Osteocyte (in vitro differentiated cells): ENCODE results near the gene AQP7. TPM values are rescaled to one million over a fixed set of nuclear protein-coding genes. Genes with fewer than 3 reads are reported as not detected.

Source experiments
- DNase-seq: peaks from one replicate; pipeline ENCODE4 v3.0.0; 2021; ENCODE audit warnings: mixed read lengths; ENCODE audit not compliant: unreplicated experiment; ENCODE audit errors: extremely low spot score
- H3K27ac Mint-ChIP-seq: one replicate; pipeline ENCODE4 v1.8.0; 2021; ENCODE audit warnings: mild to moderate bottlenecking, mixed read lengths; ENCODE audit not compliant: unreplicated experiment
- H3K27me3 Mint-ChIP-seq: one replicate; pipeline ENCODE4 v1.8.0; 2021; ENCODE audit warnings: mixed read lengths; ENCODE audit not compliant: unreplicated experiment
- H3K36me3 Mint-ChIP-seq: one replicate; pipeline ENCODE4 v1.8.0; 2021; ENCODE audit warnings: mixed read lengths; ENCODE audit not compliant: unreplicated experiment
- H3K4me1 Mint-ChIP-seq: one replicate; pipeline ENCODE4 v1.8.0; 2021; ENCODE audit warnings: mixed read lengths; ENCODE audit not compliant: unreplicated experiment
- H3K4me3 Mint-ChIP-seq: one replicate; pipeline ENCODE4 v1.8.0; 2021; ENCODE audit warnings: mild to moderate bottlenecking, moderate library complexity, mixed read lengths; ENCODE audit not compliant: unreplicated experiment
- H3K9me3 Mint-ChIP-seq: one replicate; pipeline ENCODE4 v1.8.0; 2021; ENCODE audit warnings: mixed read lengths; ENCODE audit not compliant: unreplicated experiment
- CTCF ChIP-seq: fragments of 200-600 bp; sonication (generic); IDR thresholded peaks from 2 replicates; pipeline ENCODE4 v1.5.0; 2021; ENCODE audit warnings: antibody characterized with exemption, mild to moderate bottlenecking, moderate library complexity
- total RNA-seq: library from RNA; stranded (reverse); gene quantifications from 2 replicates; pipeline ENCODE4 v1.2.1, GENCODE V29; 2021

Gene AQP7
- total RNA-seq, 1 donor from 2014 or later = not detected

- H3K4me3 Mint-ChIP-seq = no peak overlapping the region
- peaks cover 24% of the 10 kb centered on the region for H3K4me1 Mint-ChIP-seq
- DNase-seq = no peak
- no peak for TF ChIP-seq CTCF
- no peaks in the 10 kb centered on the region for H3K36me3 Mint-ChIP-seq
- H3K9me3 Mint-ChIP-seq = no peaks in the 10 kb centered on the region
- H3K27ac Mint-ChIP-seq = no peak overlapping the region
- H3K27me3 Mint-ChIP-seq = no peaks in the 10 kb centered on the region
Measured at GRCh38 chr9:33437205-33437604, 34.8 kb upstream of the AQP7 start.

- Mint-ChIP-seq H3K4me3 (no peak overlapping the region), H3K36me3 (no peaks in the 10 kb centered on the region), H3K9me3 (no peaks in the 10 kb centered on the region), H3K27me3 (no peaks in the 10 kb centered on the region), H3K27ac (no peak overlapping the region), H3K4me1 (peaks cover 23% of the 10 kb centered on the region)
- TF ChIP-seq CTCF = no peak
- no peak for DNase-seq
Measured at GRCh38 chr9:33436445-33436844, 34.1 kb upstream of the AQP7 start.

GRCh38 chr9:33435821-33436277, 33.5 kb upstream of the AQP7 start:
- peaks cover 20% of the 10 kb centered on the region for H3K4me1 Mint-ChIP-seq
- H3K36me3 Mint-ChIP-seq = no peaks in the 10 kb centered on the region
- H3K4me3 Mint-ChIP-seq = no peak overlapping the region
- H3K27me3 Mint-ChIP-seq = no peaks in the 10 kb centered on the region
- H3K27ac Mint-ChIP-seq = no peak overlapping the region
- H3K9me3 Mint-ChIP-seq = no peaks in the 10 kb centered on the region
- no peak for TF ChIP-seq CTCF
- no peak for DNase-seq

- no peak for TF ChIP-seq CTCF
- H3K36me3 Mint-ChIP-seq = no peaks in the 10 kb centered on the region
- H3K27me3 Mint-ChIP-seq = no peaks in the 10 kb centered on the region
- no peaks in the 10 kb centered on the region for H3K9me3 Mint-ChIP-seq
- no peak overlapping the region for H3K27ac Mint-ChIP-seq
- DNase-seq = no peak
- peaks cover 13% of the 10 kb centered on the region for H3K4me1 Mint-ChIP-seq
- no peak overlapping the region for H3K4me3 Mint-ChIP-seq
Measured at GRCh38 chr9:33434317-33435105, 32.1 kb upstream of the AQP7 start.

- H3K4me1 Mint-ChIP-seq = peaks cover 11% of the 10 kb centered on the region
- H3K36me3 Mint-ChIP-seq = no peaks in the 10 kb centered on the region
- no peaks in the 10 kb centered on the region for H3K27me3 Mint-ChIP-seq
- no peak for DNase-seq
- TF ChIP-seq CTCF = no peak
- no peaks in the 10 kb centered on the region for H3K9me3 Mint-ChIP-seq
- H3K4me3 Mint-ChIP-seq = no peak overlapping the region
- no peak overlapping the region for H3K27ac Mint-ChIP-seq
Measured at GRCh38 chr9:33433871-33434270, 31.5 kb upstream of the AQP7 start.
